NOMO-1 treated with DMSO at 0.1 percent for 48 hours (cell line): ENCODE measurements around the gene SLC7A7.
"Not testable (repeated sequence)": the region's sequence is repeated elsewhere in the genome, so short reads cannot be mapped to it uniquely, and the experiment has no call there.

ENCODE experiments used
- DNase-seq: peaks from one replicate; lab custom pipeline; 2025; ENCODE audit not compliant: unreplicated experiment; lab: John Stamatoyannopoulos, UW

SLC7A7 gene

GRCh38 chr14:22764382-22764781, 50.9 kb downstream of the SLC7A7 start:
- DNase-seq: no peak

GRCh38 chr14:22761734-22762133, 53.5 kb downstream of the SLC7A7 start:
- DNase-seq: no peak

GRCh38 chr14:22757972-22758650, 57.1 kb downstream of the SLC7A7 start:
- DNase-seq: not testable (repeated sequence)

GRCh38 chr14:22753586-22753985, 61.6 kb downstream of the SLC7A7 start:
- DNase-seq: peak; percentile 26

- no peak for DNase-seq
These were observed 62.8 kb downstream of the SLC7A7 start for GRCh38 chr14:22752422-22752821.

GRCh38 chr14:22748631-22749068, 66.6 kb downstream of the SLC7A7 start:
- peak; percentile 77 for DNase-seq

- no peak for DNase-seq
These were observed 67.0 kb downstream of the SLC7A7 start for GRCh38 chr14:22748206-22748605.

GRCh38 chr14:22747769-22748168, 67.5 kb downstream of the SLC7A7 start:
- DNase-seq: no peak

- DNase-seq: peak; percentile 20
These were observed 75.2 kb downstream of the SLC7A7 start for GRCh38 chr14:22740020-22740419.

GRCh38 chr14:22739423-22739822, 75.8 kb downstream of the SLC7A7 start:
- DNase-seq: no peak

GRCh38 chr14:22737052-22737451, 78.2 kb downstream of the SLC7A7 start:
- DNase-seq: no peak

GRCh38 chr14:22736384-22736783, 78.9 kb downstream of the SLC7A7 start:
- not testable (repeated sequence) for DNase-seq

GRCh38 chr14:22735096-22735495, 80.1 kb downstream of the SLC7A7 start:
- no peak for DNase-seq

GRCh38 chr14:22733829-22734228, 81.4 kb downstream of the SLC7A7 start:
- no peak for DNase-seq

GRCh38 chr14:22732062-22732461, 83.2 kb downstream of the SLC7A7 start:
- not testable (repeated sequence) for DNase-seq

- DNase-seq: no peak
These were observed 89.2 kb downstream of the SLC7A7 start for GRCh38 chr14:22726012-22726411.

- not testable (repeated sequence) for DNase-seq
These were observed 89.9 kb downstream of the SLC7A7 start for GRCh38 chr14:22725374-22725773.

- not testable (repeated sequence) for DNase-seq
These were observed 90.4 kb downstream of the SLC7A7 start for GRCh38 chr14:22724847-22725246.

GRCh38 chr14:22723815-22724214, 91.4 kb downstream of the SLC7A7 start:
- DNase-seq: no peak
